GM12872 (cell line): ENCODE data around the gene CD3G.

Experiments
- CTCF ChIP-seq: IDR thresholded peaks from 3 replicates; pipeline ENCODE4 v1.5.1; 2011; ENCODE audit warnings: low read depth, mild to moderate bottlenecking, low read length, moderate library complexity; ENCODE audit not compliant: insufficient read depth

The CD3G gene

GRCh38 chr11:118328745-118329144 lies 15.4 kb upstream of the CD3G start:
- TF ChIP-seq CTCF = no peak

- TF ChIP-seq CTCF = no peak
Measured at GRCh38 chr11:118334745-118335144, 9.4 kb upstream of the CD3G start.

GRCh38 chr11:118338637-118339061 lies 5.5 kb upstream of the CD3G start:
- TF ChIP-seq CTCF = no peak

- TF ChIP-seq CTCF = no peak
Measured at GRCh38 chr11:118339281-118339961, 4.7 kb upstream of the CD3G start.

GRCh38 chr11:118340449-118340848 lies 3.7 kb upstream of the CD3G start:
- no peak for TF ChIP-seq CTCF

GRCh38 chr11:118341261-118341660 lies 2.9 kb upstream of the CD3G start:
- no peak for TF ChIP-seq CTCF

GRCh38 chr11:118341815-118342489 lies 2.2 kb upstream of the CD3G start:
- TF ChIP-seq CTCF = no peak
